Right lobe of liver (tissue), 6 donors: Measurements from ENCODE around the gene VIPR1. TPM values are rescaled to one million over a fixed set of nuclear protein-coding genes. Genes with fewer than 3 reads are reported as not detected.

Experiments used
- ATAC-seq, 4 donors: fragments of 200-7000 bp; cut with Tn5 transposase; one replicate each; pipeline ENCODE4 v1.9.1; 2020; ENCODE audit warnings: mild to moderate bottlenecking in 4 of 4, moderate library complexity in 4 of 4
- DNase-seq, 3 donors: peaks; one replicate each; pipeline ENCODE4 v3.0.0-alpha.2; 2020
- H3K27ac ChIP-seq, 3 donors: fragments of 200-600 bp; one replicate each; pipeline ENCODE4 v1.8.0; 2022
- H3K27me3 ChIP-seq, 2 donors: fragments of 200-600 bp; one replicate each; pipeline ENCODE4 v1.8.0; 2022
- H3K36me3 ChIP-seq, 4 donors: fragments of 200-600 bp; sonication (generic) in 1 of 4; one replicate each; pipeline versions ENCODE4 v1.5.1 to v1.8.0; 2017 to 2022; ENCODE audit warnings: control low read depth in 1 of 4
- H3K4me1 ChIP-seq, 4 donors: fragments of 200-600 bp; sonication (generic) in 1 of 4; one replicate each; pipeline versions ENCODE4 v1.5.1 to v1.8.0; 2017 to 2022; ENCODE audit warnings: control low read depth in 1 of 4
- H3K4me3 ChIP-seq, 3 donors: fragments of 200-600 bp; one replicate each; pipeline ENCODE4 v1.8.0; 2022
- H3K9me3 ChIP-seq, 4 donors: fragments of 200-600 bp; sonication (generic) in 1 of 4; one replicate each; pipeline versions ENCODE4 v1.5.1 to v1.8.0; 2017 to 2022; ENCODE audit warnings: control low read depth in 1 of 4
- POLR2A ChIP-seq: fragments of 450-650 bp; IDR thresholded peaks from one replicate; pipeline ENCODE4 v1.6.1; 2017; ENCODE audit warnings: antibody characterized with exemption, mild to moderate bottlenecking
- WGBS: methylation state at CpG from one replicate; pipeline ENCODE4 v1.1.6; 2018; ENCODE audit warnings: low coverage, low lambda C conversion rate; ENCODE audit not compliant: insufficient coverage; ENCODE audit errors: missing lambda C conversion rate; 5-methylcytosine and 5-hydroxymethylcytosine counted together
- intact Hi-C, 2 donors: fragments of 100-400 bp; cut with DNase I; formaldehyde crosslinking; loops; one replicate each; pipeline versions ENCODE4 v1.11.2 to v1.14.1; 2022
- total RNA-seq, 6 experiments: library from RNA; depleted of rRNA in 2 of 6; stranded (reverse); fragments of >200 nt in 2 of 6; fragmentation: NEBNext Ultra II Directional in 3 of 6; extraction: Animal tissue kit (Norgen Biotek cat#: 25700) in 3 of 6; gene quantifications; one replicate each; pipeline versions ENCODE4 v1.1.0 to v1.2.4, GENCODE V29; 2016 to 2023
- TF ChIP-seq, protein P1 (sequence below), 4 donors: fragments of 200-600 bp in 3 of 4; fragments of 450-650 bp in 1 of 4; IDR thresholded peaks; one replicate each; pipeline versions ENCODE4 v1.5.1 to v1.8.0; 2016 to 2022; ENCODE audit warnings: antibody characterized with exemption in 4 of 4, mild to moderate bottlenecking in 2 of 4
- donor health status: DM: no; HTN: yes; CAD: no.
- donor health status: DM: no; HTN: no; CAD: no.
- donor health status: DM: no; HTN: no; CAD: no.
- donor health status: DM: no; HTN: yes; CAD: no.
- donor health status: DM: no; HTN: yes; CAD: no.

The VIPR1 gene
- total RNA-seq, 6 experiments from 2014 or later = 1.9 to 34.5 (median 18.2) TPM

DNA sequence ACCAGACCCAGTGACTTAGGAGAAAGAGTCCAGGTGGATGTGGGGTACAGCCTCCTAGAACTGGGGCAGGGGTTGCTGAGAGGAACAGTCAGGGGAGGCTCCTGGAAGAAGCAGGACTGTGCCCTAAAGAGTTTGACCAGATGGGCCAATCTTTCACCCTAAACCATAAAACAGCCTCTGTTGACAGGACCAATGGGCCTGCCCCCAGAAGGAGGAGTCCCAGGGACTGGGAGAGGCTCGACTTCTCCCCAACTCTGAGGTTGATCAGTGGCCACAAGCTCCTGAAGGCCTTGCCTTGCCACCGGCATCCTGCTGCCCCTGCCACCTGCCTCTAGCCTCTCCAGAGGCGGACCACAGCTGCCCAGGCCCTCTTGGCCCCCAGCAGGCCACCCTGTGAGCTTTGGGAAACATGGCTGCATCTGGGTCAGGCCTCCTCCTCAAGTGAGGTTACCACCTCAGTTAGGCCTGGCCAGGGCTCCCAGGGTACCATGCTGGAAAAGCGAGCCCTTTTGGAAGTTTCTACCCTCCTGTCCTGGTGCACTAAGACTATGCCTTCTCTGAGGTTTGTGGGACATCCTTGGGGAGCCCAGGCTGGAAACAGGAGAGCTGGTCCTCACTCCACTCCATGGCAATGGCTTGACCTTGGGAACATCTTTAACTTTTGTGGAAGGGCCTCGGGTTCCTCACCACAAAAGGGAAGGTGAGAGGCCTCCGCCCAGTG, 2.8 kb downstream of the VIPR1 start:
- Histone ChIP-seq H3K9me3 (no peaks in the 10 kb centered on the region), H3K4me1 (peaks cover 0 to 10% (median 5%) of the 10 kb centered on the region in 4 donors), H3K36me3 (no peaks in the 10 kb centered on the region), H3K27me3 (no peaks in the 10 kb centered on the region), H3K27ac (no peak overlapping the region), H3K4me3 (peak overlapping the region in 1 of 3 donors; percentile 14)
- intact Hi-C loops = no loop called here
- DNase-seq (peak in 2 of 3 donors; percentile 35 to 39), ATAC-seq (no peak)
- WGBS = 60% methylated on average over 1 of the region's 6 CpGs
- TF ChIP-seq POLR2A = no peak
- TF ChIP-seq, protein P1, sequence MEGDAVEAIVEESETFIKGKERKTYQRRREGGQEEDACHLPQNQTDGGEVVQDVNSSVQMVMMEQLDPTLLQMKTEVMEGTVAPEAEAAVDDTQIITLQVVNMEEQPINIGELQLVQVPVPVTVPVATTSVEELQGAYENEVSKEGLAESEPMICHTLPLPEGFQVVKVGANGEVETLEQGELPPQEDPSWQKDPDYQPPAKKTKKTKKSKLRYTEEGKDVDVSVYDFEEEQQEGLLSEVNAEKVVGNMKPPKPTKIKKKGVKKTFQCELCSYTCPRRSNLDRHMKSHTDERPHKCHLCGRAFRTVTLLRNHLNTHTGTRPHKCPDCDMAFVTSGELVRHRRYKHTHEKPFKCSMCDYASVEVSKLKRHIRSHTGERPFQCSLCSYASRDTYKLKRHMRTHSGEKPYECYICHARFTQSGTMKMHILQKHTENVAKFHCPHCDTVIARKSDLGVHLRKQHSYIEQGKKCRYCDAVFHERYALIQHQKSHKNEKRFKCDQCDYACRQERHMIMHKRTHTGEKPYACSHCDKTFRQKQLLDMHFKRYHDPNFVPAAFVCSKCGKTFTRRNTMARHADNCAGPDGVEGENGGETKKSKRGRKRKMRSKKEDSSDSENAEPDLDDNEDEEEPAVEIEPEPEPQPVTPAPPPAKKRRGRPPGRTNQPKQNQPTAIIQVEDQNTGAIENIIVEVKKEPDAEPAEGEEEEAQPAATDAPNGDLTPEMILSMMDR (IDR thresholded peaks at IDR 0.05) = no peak

DNA sequence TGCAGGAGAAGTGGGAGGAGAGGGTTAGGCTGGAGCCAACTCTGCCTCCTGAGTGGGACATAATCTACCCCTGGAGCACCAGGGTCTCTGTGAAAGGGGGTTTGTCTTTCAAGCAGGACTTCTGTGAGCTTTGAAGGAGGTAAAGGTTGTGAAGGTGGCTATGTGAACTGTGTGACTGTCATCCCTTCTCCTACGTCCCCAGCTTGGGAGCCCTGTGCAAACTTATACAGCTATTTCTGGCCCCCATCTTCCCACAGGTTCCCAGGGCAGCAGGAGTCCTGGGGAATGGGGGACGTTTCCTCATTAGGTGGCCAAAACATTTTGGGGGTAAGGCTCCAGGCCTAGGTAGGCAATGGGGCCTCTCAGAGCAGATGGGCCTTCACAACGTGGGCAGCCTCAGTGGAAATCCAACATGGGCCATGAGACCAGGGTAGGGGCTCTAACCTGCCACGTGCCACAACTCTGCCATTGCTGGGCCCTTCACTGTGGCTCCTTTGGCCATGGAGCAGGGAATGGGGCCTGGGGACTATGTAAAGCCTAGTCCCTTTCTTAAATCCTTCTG, 3.5 kb downstream of the VIPR1 start:
- intact Hi-C loops = no loop called here
- Histone ChIP-seq H3K4me3 (no peak overlapping the region), H3K4me1 (peaks cover 0 to 10% (median 5%) of the 10 kb centered on the region in 4 donors), H3K36me3 (no peaks in the 10 kb centered on the region), H3K27ac (no peak overlapping the region), H3K9me3 (no peaks in the 10 kb centered on the region), H3K27me3 (no peaks in the 10 kb centered on the region)
- TF ChIP-seq, protein P1 (IDR thresholded peaks at IDR 0.05) = no peak
- no peak for TF ChIP-seq POLR2A
- WGBS = 67% methylated on average over 1 of the region's 4 CpGs
- ATAC-seq = no peak
- DNase-seq = peak in 2 of 3 donors; percentile 19 to 35

DNA sequence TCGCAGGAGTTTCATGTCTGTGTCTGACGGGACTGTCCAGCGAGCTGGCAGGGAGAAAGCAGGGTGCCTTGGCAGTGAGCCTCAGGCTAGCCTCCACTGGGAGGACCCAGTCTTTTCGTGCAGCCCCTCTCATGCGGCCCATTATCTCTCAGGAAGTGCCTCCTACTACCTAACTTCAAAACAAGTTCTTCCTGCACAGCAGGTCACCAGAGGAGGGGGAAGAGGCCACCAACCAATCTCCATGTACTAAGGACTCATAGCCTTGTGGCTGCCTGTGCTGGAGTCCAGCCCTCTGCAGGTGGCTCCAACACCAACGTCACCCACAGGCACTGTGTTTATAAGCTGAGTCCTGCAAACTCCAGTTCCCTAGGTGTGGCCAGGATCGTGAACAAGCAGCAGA, 4.8 kb downstream of the VIPR1 start:
- no peaks in the 10 kb centered on the region for H3K9me3 ChIP-seq
- peak in 2 of 3 donors; percentile 40 to 41 for DNase-seq
- TF ChIP-seq, protein P1 (IDR thresholded peaks at IDR 0.05) = no peak
- TF ChIP-seq POLR2A = no peak
- no peaks in the 10 kb centered on the region for H3K36me3 ChIP-seq
- H3K27ac ChIP-seq = no peak overlapping the region
- intact Hi-C loops = no loop called here
- H3K4me3 ChIP-seq = no peak overlapping the region
- peak in 1 of 4 donors; percentile 12 for ATAC-seq
- peaks cover 0 to 1% (median under 1%) of the 10 kb centered on the region in 4 donors for H3K4me1 ChIP-seq
- WGBS = 28% methylated on average over 6 of the region's 7 CpGs
- no peaks in the 10 kb centered on the region for H3K27me3 ChIP-seq

DNA sequence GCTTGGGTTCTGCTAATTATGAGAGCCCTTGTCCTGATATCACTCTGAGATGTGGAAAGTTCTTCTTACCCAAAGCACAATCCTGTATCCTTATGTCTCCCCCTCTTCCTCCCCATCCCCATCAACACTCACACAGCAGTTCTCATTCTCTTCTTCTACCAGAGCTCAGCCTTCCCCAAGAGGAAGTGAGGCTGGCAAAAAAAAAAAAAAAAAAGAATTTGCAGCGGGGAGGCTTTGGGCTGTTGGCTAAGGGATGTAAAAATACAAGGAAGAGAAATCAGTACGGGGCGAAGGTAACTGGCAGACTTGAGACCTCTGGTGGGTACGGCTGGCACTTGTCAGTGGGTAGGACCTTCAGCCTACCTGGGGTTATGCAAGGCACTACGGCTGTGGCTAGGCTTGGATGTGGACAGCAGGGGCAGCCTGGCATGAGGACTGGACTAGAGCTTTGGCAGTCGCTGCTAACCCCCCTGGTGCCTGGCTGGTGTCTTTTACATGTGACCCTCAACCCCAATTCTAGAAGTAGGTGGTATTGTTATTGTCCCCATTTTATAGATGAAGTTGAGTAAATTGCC, 5.4 kb downstream of the VIPR1 start:
- no peaks in the 10 kb centered on the region for H3K4me1 ChIP-seq
- H3K9me3 ChIP-seq = no peaks in the 10 kb centered on the region
- intact Hi-C loops = no loop called here
- TF ChIP-seq, protein P1 (IDR thresholded peaks at IDR 0.05) = no peak
- no peak for TF ChIP-seq POLR2A
- H3K27ac ChIP-seq = no peak overlapping the region
- H3K27me3 ChIP-seq = no peaks in the 10 kb centered on the region
- no peak for ATAC-seq
- H3K4me3 ChIP-seq = no peak overlapping the region
- DNase-seq = peak in 2 of 3 donors; percentile 42 to 45
- WGBS = 37% methylated on average over 5 of the region's 6 CpGs
- no peaks in the 10 kb centered on the region for H3K36me3 ChIP-seq
